ENCODE data around the gene PANK4. TPM values are rescaled to one million over a fixed set of nuclear protein-coding genes. Genes with fewer than 3 reads are reported as not detected.

The PANK4 gene
- total RNA-seq, 1 experiment from 2014 or later, result 32.2 TPM

GRCh38 chr1:2519729-2520128 is 6.7 kb downstream of the PANK4 start:
- H3K23me2 ChIP-seq (ENCODE audit: insufficient read length, low read depth, low read length, poor library complexity, severe bottlenecking), result no peaks in the 10 kb centered on the region
- H4K91ac ChIP-seq (ENCODE audit: insufficient read length, low read depth, low read length), result no peak overlapping the region
- H4K20me1 ChIP-seq (ENCODE audit: control insufficient read depth, insufficient read depth, insufficient read length), result peaks cover 3% of the 10 kb centered on the region
- H2BK5ac ChIP-seq (ENCODE audit: insufficient read length, low read length), result no peak overlapping the region
- Mint-ChIP-seq H3K27me3 (ENCODE audit: low read depth) (no peaks in the 10 kb centered on the region), H3K27ac (no peak overlapping the region), H3K4me1 (peaks cover 8 to 12% of the 10 kb centered on the region in 2 experiments), H3K36me3 (ENCODE audit: insufficient read depth in 1 of 3, low read depth in 3 of 3) (peaks cover 28 to 52% (median 44%) of the 10 kb centered on the region in 3 experiments), H3K9me3 (no peaks in the 10 kb centered on the region), H3K4me3 (no peak overlapping the region)
- no peak overlapping the region for H2BK20ac ChIP-seq (ENCODE audit: low read depth, low read length, poor library complexity, severe bottlenecking)
- no peak overlapping the region for H2AK5ac ChIP-seq (ENCODE audit: insufficient read length, low read length)
- no peak overlapping the region for H3K18ac ChIP-seq (ENCODE audit: insufficient read length, low read depth, low read length)
- no peak overlapping the region for H3K23ac ChIP-seq (ENCODE audit: insufficient read length, low read depth, low read length)
- no peak overlapping the region for H2BK120ac ChIP-seq (ENCODE audit: low read depth, low read length, poor library complexity, severe bottlenecking)
- H3T11ph ChIP-seq (ENCODE audit: low read length), result no peak overlapping the region
- no peak overlapping the region for H2AFZ ChIP-seq (ENCODE audit: low read length)
- peaks cover 12% of the 10 kb centered on the region for H3K79me1 ChIP-seq (ENCODE audit: insufficient read depth, low read depth, low read length, poor library complexity, severe bottlenecking)
- no peak overlapping the region for H3K4me2 ChIP-seq (ENCODE audit: insufficient read depth, insufficient read length, low read length)
- H2BK12ac ChIP-seq (ENCODE audit: insufficient read length, low read depth, low read length), result no peak overlapping the region
- H3K27ac ChIP-seq (ENCODE audit: insufficient read length, low read depth, low read length), result no peak overlapping the region
- no peak overlapping the region for H3K56ac ChIP-seq (ENCODE audit: insufficient read length, low read depth, low read length)
- H3K9ac ChIP-seq (ENCODE audit: extremely low read depth, insufficient read length, low read length), result no peak overlapping the region
- peaks cover 2% of the 10 kb centered on the region; the same call in 1 of the 2 replicates for H3K4me1 ChIP-seq (ENCODE audit: insufficient read depth, low read length)
- H4K5ac ChIP-seq (ENCODE audit: insufficient read length, low read depth, low read length), result no peak overlapping the region
- no peak overlapping the region for H3K14ac ChIP-seq (ENCODE audit: insufficient read depth, low read length)
- TF ChIP-seq CTCF (conservative IDR thresholded peaks at IDR 0.05), result no peak
- no CpG with 5 or more reads among the region's 30 CpGs for WGBS (ENCODE audit: extremely low coverage, insufficient read length, low lambda C conversion rate)
- peaks cover 17% of the 10 kb centered on the region; the same call in 1 of the 2 replicates for H3K79me2 ChIP-seq (ENCODE audit: insufficient read depth, low read length)
- H3K9me3 ChIP-seq (ENCODE audit: control insufficient read depth, low read depth, low read length), result no peaks in the 10 kb centered on the region
- no peak for DNase-seq
- no peak overlapping the region for H3K4ac ChIP-seq (ENCODE audit: low read depth, low read length)
- no peaks in the 10 kb centered on the region for H3K27me3 ChIP-seq (ENCODE audit: insufficient read depth, low read length)
- no peak overlapping the region for H2BK15ac ChIP-seq (ENCODE audit: low read depth, low read length)
- H4K8ac ChIP-seq (replicated peaks; ENCODE audit: insufficient read length, low read depth, low read length), result no peak overlapping the region
